Measurements from ENCODE around the gene NCAM1.

Gene NCAM1

DNA sequence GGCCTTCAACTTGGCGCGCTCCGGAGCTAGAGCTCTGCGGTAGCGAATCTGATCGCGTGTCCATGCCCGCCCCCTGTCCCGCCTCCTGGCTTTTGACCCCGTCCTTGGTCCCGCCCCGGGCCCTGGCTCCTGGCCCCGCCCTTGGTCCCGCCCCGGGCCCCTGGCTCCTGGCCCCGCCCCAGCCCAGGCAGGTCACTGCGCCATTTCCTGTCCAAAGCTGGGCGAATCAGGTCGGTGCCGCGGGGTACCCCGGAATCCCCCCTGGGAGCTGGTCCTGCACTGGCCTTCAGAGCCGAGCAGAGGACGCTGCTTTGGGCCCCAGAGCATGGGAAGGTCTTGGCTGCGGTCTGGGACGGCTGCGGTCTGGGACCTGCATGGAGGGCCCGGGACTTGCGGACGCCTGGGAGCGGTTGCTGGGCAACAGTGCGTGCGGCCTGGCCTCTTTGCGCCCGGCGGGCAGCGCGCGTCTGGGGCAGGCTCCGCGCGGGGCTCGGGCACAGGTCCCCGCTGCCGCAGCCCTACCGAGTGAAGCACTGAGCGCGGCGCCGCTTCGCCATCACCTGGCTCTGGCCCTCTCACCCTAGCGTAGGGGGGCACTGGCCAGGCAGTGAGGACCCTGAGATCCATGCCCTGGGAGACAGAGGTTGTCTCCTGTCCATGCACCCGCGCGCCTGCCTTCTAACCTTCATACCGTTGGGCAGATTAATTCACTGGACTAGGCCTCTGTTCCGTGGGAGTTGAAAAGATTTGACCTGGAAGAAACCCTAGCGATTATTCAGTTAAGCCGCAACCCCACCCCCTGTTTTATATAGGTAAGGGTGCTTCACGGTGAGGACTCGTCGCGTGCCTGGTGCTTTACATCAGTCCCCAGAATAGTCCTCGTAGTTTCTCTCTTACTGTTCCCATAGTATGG, 353.4 kb downstream of the NCAM1 start, which contains the start of gene TTC12:
TTC12 (plus strand) TSS at position 195 of the 913 bp plus-strand sequence. CDS start 1,675 bp downstream, outside the sequence.
- DNase-seq (ENCODE audit: extremely low spot score) = peak; percentile 95
- CTCF ChIA-PET = interaction anchor here (0.8 to 4.1 kb wide), 8 partner anchors 9 to 947 kb away, joined by 3 to 28 read pairs (median 7); partner anchors contain the start of gene DRD2
- TF ChIP-seq, protein P1, sequence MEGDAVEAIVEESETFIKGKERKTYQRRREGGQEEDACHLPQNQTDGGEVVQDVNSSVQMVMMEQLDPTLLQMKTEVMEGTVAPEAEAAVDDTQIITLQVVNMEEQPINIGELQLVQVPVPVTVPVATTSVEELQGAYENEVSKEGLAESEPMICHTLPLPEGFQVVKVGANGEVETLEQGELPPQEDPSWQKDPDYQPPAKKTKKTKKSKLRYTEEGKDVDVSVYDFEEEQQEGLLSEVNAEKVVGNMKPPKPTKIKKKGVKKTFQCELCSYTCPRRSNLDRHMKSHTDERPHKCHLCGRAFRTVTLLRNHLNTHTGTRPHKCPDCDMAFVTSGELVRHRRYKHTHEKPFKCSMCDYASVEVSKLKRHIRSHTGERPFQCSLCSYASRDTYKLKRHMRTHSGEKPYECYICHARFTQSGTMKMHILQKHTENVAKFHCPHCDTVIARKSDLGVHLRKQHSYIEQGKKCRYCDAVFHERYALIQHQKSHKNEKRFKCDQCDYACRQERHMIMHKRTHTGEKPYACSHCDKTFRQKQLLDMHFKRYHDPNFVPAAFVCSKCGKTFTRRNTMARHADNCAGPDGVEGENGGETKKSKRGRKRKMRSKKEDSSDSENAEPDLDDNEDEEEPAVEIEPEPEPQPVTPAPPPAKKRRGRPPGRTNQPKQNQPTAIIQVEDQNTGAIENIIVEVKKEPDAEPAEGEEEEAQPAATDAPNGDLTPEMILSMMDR (IDR thresholded peaks at IDR 0.05; ENCODE audit: control extremely low read depth, extremely low read depth, low read depth, missing control alignments) = no peak
- POLR2A ChIA-PET = interaction anchor here (0.6 kb wide), 1 partner anchor 50 kb away, joined by 3 read pairs; no protein-coding TSS in a partner anchor

DNA sequence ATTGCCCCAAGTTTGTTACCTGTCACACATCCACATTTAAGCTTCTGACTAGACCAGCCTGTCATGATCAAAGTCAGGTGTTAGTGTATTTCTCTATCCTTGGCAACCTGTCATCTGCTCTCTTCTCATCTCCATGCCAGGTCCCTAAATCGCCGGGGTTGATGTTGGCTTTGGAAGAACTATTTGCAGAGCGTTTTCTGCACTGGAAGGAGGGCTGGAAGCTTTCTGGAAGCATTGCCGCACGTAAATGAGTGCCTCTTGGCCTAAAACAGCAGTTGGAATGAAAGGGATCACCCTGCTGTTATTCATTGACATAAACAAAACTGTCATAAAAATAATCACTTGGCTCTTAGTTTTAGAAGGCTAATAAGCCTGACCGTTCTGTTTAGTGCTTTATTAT, 354.6 kb downstream of the NCAM1 start:
- ChIA-PET CTCF (interaction anchor here (2.6 kb wide), 1 partner anchor 18 kb away, joined by 16 read pairs; no protein-coding TSS in a partner anchor), POLR2A (no interaction called here)

GRCh38 chr11:113316256-113316655, 355.0 kb downstream of the NCAM1 start:
- POLR2A ChIA-PET = no interaction called here
- CTCF ChIA-PET = interaction anchor here (1.3 to 1.7 kb wide), 2 partner anchors 10 to 16 kb away, joined by 4 to 5 read pairs; no protein-coding TSS in a partner anchor
- TF ChIP-seq, protein P1 (IDR thresholded peaks at IDR 0.05; ENCODE audit: control extremely low read depth, extremely low read depth, low read depth, missing control alignments) = no peak
- DNase-seq (ENCODE audit: extremely low spot score) = no peak

More for the DNA sequence above, 354.6 kb downstream of the NCAM1 start:
- TF ChIP-seq, protein P1 (IDR thresholded peaks at IDR 0.05; ENCODE audit: control extremely low read depth, extremely low read depth, low read depth, missing control alignments) = no peak
- DNase-seq (ENCODE audit: extremely low spot score) = no peak

DNA sequence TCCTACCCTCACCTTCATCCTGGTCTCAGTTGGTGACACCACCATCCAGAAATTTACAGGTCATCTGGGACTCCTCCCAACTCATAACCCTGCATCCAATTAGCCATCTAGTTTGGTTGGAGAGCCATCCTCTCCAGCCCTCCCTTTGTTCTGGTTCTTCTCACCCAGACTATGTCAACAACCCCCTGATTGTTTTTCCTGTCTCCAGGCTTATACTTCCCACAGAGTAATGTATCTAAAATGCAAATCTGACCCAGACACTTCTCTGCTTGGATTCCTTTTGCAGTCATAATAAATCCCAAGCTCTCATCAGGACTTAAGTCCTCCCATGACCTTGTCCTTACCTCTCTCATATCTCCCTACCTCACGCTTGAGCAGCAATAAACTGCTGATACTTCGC, 356.1 kb downstream of the NCAM1 start:
- TF ChIP-seq, protein P1 (IDR thresholded peaks at IDR 0.05; ENCODE audit: control extremely low read depth, extremely low read depth, low read depth, missing control alignments) = no peak
- POLR2A ChIA-PET = no interaction called here
- no peak for DNase-seq (ENCODE audit: extremely low spot score)
- CTCF ChIA-PET = interaction anchor here (1.3 to 1.7 kb wide), 2 partner anchors 11 to 15 kb away, joined by 4 to 5 read pairs; no protein-coding TSS in a partner anchor

GRCh38 chr11:113319085-113319484, 357.9 kb downstream of the NCAM1 start:
- TF ChIP-seq, protein P1 (IDR thresholded peaks at IDR 0.05; ENCODE audit: control extremely low read depth, extremely low read depth, low read depth, missing control alignments) = no peak
- ChIA-PET POLR2A (no interaction called here), CTCF (no interaction called here)
- no peak for DNase-seq (ENCODE audit: extremely low spot score)

GRCh38 chr11:113322158-113322557, 360.9 kb downstream of the NCAM1 start:
- CTCF ChIA-PET = interaction anchor here (1.4 to 3.7 kb wide), 2 partner anchors 9 to 11 kb away, joined by 3 to 22 read pairs; no protein-coding TSS in a partner anchor
- POLR2A ChIA-PET = no interaction called here
- no peak for DNase-seq (ENCODE audit: extremely low spot score)
- TF ChIP-seq, protein P1 (IDR thresholded peaks at IDR 0.05; ENCODE audit: control extremely low read depth, extremely low read depth, low read depth, missing control alignments) = no peak

Data from GM10248 (cell line).